Endodermal cell (in vitro differentiated cells): Measurements from ENCODE around the gene MRGPRD. TPM values are rescaled to one million over a fixed set of nuclear protein-coding genes. Genes with fewer than 3 reads are reported as not detected.
A peak's percentile ranks its signal among the peaks of the same experiment; 100 is the strongest.

Experiments used
- DNase-seq: peaks from one replicate; pipeline ENCODE4 v3.0.0-alpha.2; 2017
- H3K27ac ChIP-seq: 2 replicates; pipeline ENCODE4 v1.5.1; 2013; ENCODE audit warnings: mild to moderate bottlenecking, low read depth, low read length, moderate library complexity
- H3K27me3 ChIP-seq: 2 replicates; pipeline ENCODE4 v1.6.1; 2013; ENCODE audit warnings: mild to moderate bottlenecking, low read length, moderate library complexity; ENCODE audit not compliant: insufficient read depth, control insufficient read depth, poor library complexity, severe bottlenecking
- H3K36me3 ChIP-seq: 2 replicates; pipeline ENCODE4 v1.7.0; 2013; ENCODE audit warnings: mild to moderate bottlenecking, low read length, moderate library complexity; ENCODE audit not compliant: control insufficient read depth, insufficient read depth
- H3K4me1 ChIP-seq: one replicate; pipeline ENCODE4 v1.7.0; 2013; ENCODE audit warnings: low read length; ENCODE audit not compliant: control insufficient read depth, insufficient read depth
- H3K4me3 ChIP-seq: 2 replicates; pipeline ENCODE4 v1.5.1; 2013; ENCODE audit warnings: mild to moderate bottlenecking, low read length, moderate library complexity
- H3K9ac ChIP-seq: 2 replicates; pipeline ENCODE4 v1.6.1; 2013; ENCODE audit warnings: mild to moderate bottlenecking, low read length, moderate library complexity; ENCODE audit not compliant: poor library complexity, severe bottlenecking; ENCODE audit errors: extremely low read depth
- H3K9me3 ChIP-seq: 2 replicates; pipeline ENCODE4 v1.6.1; 2013; ENCODE audit warnings: mild to moderate bottlenecking, low read length, moderate library complexity; ENCODE audit not compliant: control insufficient read depth
- H3K27ac Mint-ChIP-seq: 2 replicates; pipeline ENCODE4 v1.8.0; 2020; ENCODE audit warnings: mixed read lengths
- H3K27me3 Mint-ChIP-seq: 2 replicates; pipeline ENCODE4 v1.8.0; 2021; ENCODE audit warnings: mild to moderate bottlenecking, mixed read lengths; ENCODE audit not compliant: insufficient read depth
- H3K36me3 Mint-ChIP-seq: 2 replicates; pipeline ENCODE4 v1.8.0; 2020; ENCODE audit warnings: low read depth, mixed read lengths
- H3K4me1 Mint-ChIP-seq: 2 replicates; pipeline ENCODE4 v1.8.0; 2020; ENCODE audit warnings: mixed read lengths
- H3K4me3 Mint-ChIP-seq: 2 replicates; pipeline ENCODE4 v1.8.0; 2020; ENCODE audit warnings: mild to moderate bottlenecking, moderate library complexity, mixed read lengths
- H3K9me3 Mint-ChIP-seq: 2 replicates; pipeline ENCODE4 v1.8.0; 2020; ENCODE audit warnings: mild to moderate bottlenecking, mixed read lengths
- WGBS, 2 experiments: methylation state at CpG; one replicate each; pipeline versions ENCODE4 v1.1.5 to v1.1.7; 2013; ENCODE audit warnings: missing lambda C conversion rate in 2 of 2, mixed read lengths in 1 of 2; ENCODE audit not compliant: insufficient coverage in 1 of 2, insufficient read length in 1 of 2; 5-methylcytosine and 5-hydroxymethylcytosine counted together
- total RNA-seq, 2 donors: library from RNA; stranded (reverse); fragmentation: NEBNext Ultra II Directional in 1 of 2; extraction: Animal tissue kit (Norgen Biotek cat#: 25700) in 1 of 2; gene quantifications; 2 replicates in 1 of 2; 3 replicates in 1 of 2; pipeline ENCODE4 v1.2.1, GENCODE V29; 2021
- TF ChIP-seq, protein P1 (sequence below): fragments of 200-600 bp; sonication (generic); conservative IDR thresholded peaks from 2 replicates; pipeline ENCODE4 v1.5.0; 2021; ENCODE audit warnings: antibody characterized with exemption, mild to moderate bottlenecking

Gene MRGPRD
- total RNA-seq, 2 donors from 2014 or later = not detected

- Mint-ChIP-seq H3K36me3 (no peaks in the 10 kb centered on the region), H3K4me3 (no peak overlapping the region), H3K27me3 (peaks cover 16% of the 10 kb centered on the region), H3K4me1 (no peaks in the 10 kb centered on the region), H3K27ac (no peak overlapping the region), H3K9me3 (no peaks in the 10 kb centered on the region)
- no peaks in the 10 kb centered on the region for H3K4me1 ChIP-seq
- TF ChIP-seq, protein P1, sequence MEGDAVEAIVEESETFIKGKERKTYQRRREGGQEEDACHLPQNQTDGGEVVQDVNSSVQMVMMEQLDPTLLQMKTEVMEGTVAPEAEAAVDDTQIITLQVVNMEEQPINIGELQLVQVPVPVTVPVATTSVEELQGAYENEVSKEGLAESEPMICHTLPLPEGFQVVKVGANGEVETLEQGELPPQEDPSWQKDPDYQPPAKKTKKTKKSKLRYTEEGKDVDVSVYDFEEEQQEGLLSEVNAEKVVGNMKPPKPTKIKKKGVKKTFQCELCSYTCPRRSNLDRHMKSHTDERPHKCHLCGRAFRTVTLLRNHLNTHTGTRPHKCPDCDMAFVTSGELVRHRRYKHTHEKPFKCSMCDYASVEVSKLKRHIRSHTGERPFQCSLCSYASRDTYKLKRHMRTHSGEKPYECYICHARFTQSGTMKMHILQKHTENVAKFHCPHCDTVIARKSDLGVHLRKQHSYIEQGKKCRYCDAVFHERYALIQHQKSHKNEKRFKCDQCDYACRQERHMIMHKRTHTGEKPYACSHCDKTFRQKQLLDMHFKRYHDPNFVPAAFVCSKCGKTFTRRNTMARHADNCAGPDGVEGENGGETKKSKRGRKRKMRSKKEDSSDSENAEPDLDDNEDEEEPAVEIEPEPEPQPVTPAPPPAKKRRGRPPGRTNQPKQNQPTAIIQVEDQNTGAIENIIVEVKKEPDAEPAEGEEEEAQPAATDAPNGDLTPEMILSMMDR = no peak
- H3K9ac ChIP-seq = no peak overlapping the region
- no peaks in the 10 kb centered on the region for H3K36me3 ChIP-seq
- no peak overlapping the region for H3K4me3 ChIP-seq
- DNase-seq = peak; percentile 34
- peaks cover 20% of the 10 kb centered on the region for H3K27me3 ChIP-seq
- no peak overlapping the region for H3K27ac ChIP-seq
- 93 to 95% methylated on average over 15 to 24 of the region's 24 CpGs for WGBS, 2 experiments
- no peaks in the 10 kb centered on the region for H3K9me3 ChIP-seq
Measured at GRCh38 chr11:68996376-68997123, 15.8 kb upstream of the MRGPRD start.

- Histone ChIP-seq H3K9ac (no peak overlapping the region), H3K27me3 (peaks cover 20% of the 10 kb centered on the region), H3K36me3 (no peaks in the 10 kb centered on the region), H3K27ac (no peak overlapping the region), H3K4me1 (no peaks in the 10 kb centered on the region), H3K4me3 (no peak overlapping the region), H3K9me3 (no peaks in the 10 kb centered on the region)
- no peak overlapping the region for H3K4me3 Mint-ChIP-seq
- H3K9me3 Mint-ChIP-seq = no peaks in the 10 kb centered on the region
- TF ChIP-seq, protein P1 = no peak
- DNase-seq = no peak
- no peak overlapping the region for H3K27ac Mint-ChIP-seq
- H3K27me3 Mint-ChIP-seq = peaks cover 16% of the 10 kb centered on the region
- no peaks in the 10 kb centered on the region for H3K4me1 Mint-ChIP-seq
- no peaks in the 10 kb centered on the region for H3K36me3 Mint-ChIP-seq
- 87% methylated on average over 4 of the region's 6 CpGs; no CpG with 5 or more reads in 1 of the 2 experiments for WGBS, 2 experiments
Measured at GRCh38 chr11:68994894-68995285, 14.1 kb upstream of the MRGPRD start.

DNA sequence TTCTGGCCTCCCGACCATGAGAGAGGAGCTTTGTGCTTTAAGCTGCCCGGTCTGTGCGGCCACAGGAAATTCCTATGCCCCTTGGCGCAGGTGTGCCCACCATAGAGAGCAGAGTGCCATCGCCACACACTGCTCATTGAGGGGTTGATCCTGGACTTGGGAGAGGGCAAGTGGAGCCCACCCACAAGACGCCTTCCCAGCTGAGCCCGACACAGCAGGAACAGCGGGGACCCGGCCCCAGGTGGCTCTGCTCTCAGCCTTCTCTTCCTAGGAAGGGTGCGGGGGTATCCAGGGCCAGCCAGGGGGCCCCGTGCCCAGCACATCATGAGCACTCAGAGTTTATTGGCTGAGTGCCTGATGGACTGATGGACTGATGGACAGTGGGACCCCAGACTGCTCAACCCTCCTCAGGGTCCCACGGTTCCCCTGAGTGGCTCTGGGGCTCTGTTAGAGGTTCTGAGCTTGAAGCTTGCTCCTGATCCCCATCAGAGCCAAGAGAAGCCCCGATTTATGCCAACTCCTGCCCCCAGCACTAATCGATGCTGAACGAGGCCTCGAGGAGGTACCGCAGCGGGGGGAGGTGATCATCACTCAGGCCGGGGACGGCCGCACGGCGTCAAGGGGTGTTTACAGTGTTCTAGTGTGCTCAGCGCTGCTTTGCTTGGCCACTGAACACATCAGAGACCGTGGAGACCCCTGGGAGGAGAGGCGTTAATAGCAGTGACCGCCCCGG, 13.5 kb upstream of the MRGPRD start:
- H3K9me3 ChIP-seq = no peaks in the 10 kb centered on the region
- Mint-ChIP-seq H3K36me3 (no peaks in the 10 kb centered on the region), H3K9me3 (no peaks in the 10 kb centered on the region), H3K27me3 (peaks cover 16% of the 10 kb centered on the region), H3K27ac (no peak overlapping the region), H3K4me3 (no peak overlapping the region), H3K4me1 (no peaks in the 10 kb centered on the region)
- H3K9ac ChIP-seq = no peak overlapping the region
- H3K4me3 ChIP-seq = no peak overlapping the region
- no peaks in the 10 kb centered on the region for H3K4me1 ChIP-seq
- H3K27me3 ChIP-seq = peaks cover 20% of the 10 kb centered on the region
- 92 to 94% methylated on average over 20 to 28 of the region's 28 CpGs for WGBS, 2 experiments
- no peaks in the 10 kb centered on the region for H3K36me3 ChIP-seq
- TF ChIP-seq, protein P1 = no peak
- no peak overlapping the region for H3K27ac ChIP-seq
- peak; percentile 39 for DNase-seq
